ENCODE measurements around the gene TMA7. TPM values are rescaled to one million over a fixed set of nuclear protein-coding genes. Genes with fewer than 3 reads are reported as not detected.

TMA7 gene
- total and polyA plus RNA-seq, 9 of the 15 experiments (the other 6 are each of a cell fraction or from before 2014, with no cell fraction given) = 209 to 1,003 (median 486) TPM

GRCh38 chr3:48402907-48403306 is 37.1 kb upstream of the TMA7 start:
- in situ Hi-C loops (cut with MboI) (loop anchor here (5.0 kb wide), 1 partner anchor 34 kb away; no protein-coding TSS in a partner anchor), intact Hi-C loops (cut with micrococcal nuclease) (loop anchor here (5.0 to 10.0 kb wide), 3 partner anchors 102 to 208 kb away; partner anchors contain the start of gene SHISA5)
- no peaks in the 10 kb centered on the region for H3K36me3 ChIP-seq (ENCODE audit: control insufficient read depth, insufficient read depth, low read length)
- H3K4me2 ChIP-seq (ENCODE audit: insufficient read depth, low read length) = no peak overlapping the region
- H2AFZ ChIP-seq (ENCODE audit: low read depth, low read length) = no peak overlapping the region
- POLR2A ChIA-PET = no interaction called here
- no peaks in the 10 kb centered on the region for H3K9me1 ChIP-seq (ENCODE audit: control insufficient read depth, insufficient read depth, low read length)
- BruUV-seq (replicated peaks) = no TSS peak
- H3K4me3 ChIP-seq = no peak overlapping the region
- FAIRE-seq (no peak), DNase-seq (ENCODE audit: extremely low read depth in 1 of 4, low spot score in 3 of 4) (no peak), ATAC-seq (no peak)
- no peaks in the 10 kb centered on the region for H4K20me1 ChIP-seq (replicated peaks; ENCODE audit: control insufficient read depth, insufficient read depth, low read length)
- WGBS (ENCODE audit: insufficient coverage, low coverage, missing lambda C conversion rate) = 21% methylated on average over 3 of the region's 3 CpGs
- H3K9ac ChIP-seq (ENCODE audit: insufficient read depth in 1 of 2, low read depth in 2 of 2, low read length in 2 of 2) = no peak overlapping the region
- H3K9me3 ChIP-seq (replicated peaks; ENCODE audit: control insufficient read depth, insufficient read depth, low read depth, low read length) = no peaks in the 10 kb centered on the region
- H3K27ac ChIP-seq (ENCODE audit: extremely low read depth, low read depth, low read length) = no peak overlapping the region
- peaks cover 0 to 7% of the 10 kb centered on the region in 2 experiments; a peak in 1 of 5 replicates for H3K4me1 ChIP-seq (replicated peaks in 1 of 2; ENCODE audit: control insufficient read depth in 2 of 2, insufficient read depth in 2 of 2, low read length in 2 of 2)
- CTCF ChIA-PET (ENCODE audit: low intra/inter-chr PET ratio) = interaction anchor here (3.0 kb wide), 1 partner anchor 33 kb away, joined by 28 read pairs; no protein-coding TSS in a partner anchor
- H3K27me3 ChIP-seq (ENCODE audit: control insufficient read depth in 2 of 2, insufficient read depth in 2 of 2, low read length in 2 of 2) = no peaks in the 10 kb centered on the region
- no peaks in the 10 kb centered on the region for H3K79me2 ChIP-seq (ENCODE audit: control insufficient read depth, insufficient read depth, low read length)
- TF ChIP-seq POLR2H (tag; IDR thresholded peaks at IDR 0.05; ENCODE audit: low read depth) = no peak
- no peak for TF ChIP-seq ZNF318 (IDR thresholded peaks at IDR 0.05; ENCODE audit: borderline replicate concordance in 1 of 2, low read depth in 1 of 2)
- TF ChIP-seq EZH2 (IDR thresholded peaks at IDR 0.05; ENCODE audit: borderline replicate concordance, low read depth, low read length) = no peak
- TF ChIP-seq, protein P1, sequence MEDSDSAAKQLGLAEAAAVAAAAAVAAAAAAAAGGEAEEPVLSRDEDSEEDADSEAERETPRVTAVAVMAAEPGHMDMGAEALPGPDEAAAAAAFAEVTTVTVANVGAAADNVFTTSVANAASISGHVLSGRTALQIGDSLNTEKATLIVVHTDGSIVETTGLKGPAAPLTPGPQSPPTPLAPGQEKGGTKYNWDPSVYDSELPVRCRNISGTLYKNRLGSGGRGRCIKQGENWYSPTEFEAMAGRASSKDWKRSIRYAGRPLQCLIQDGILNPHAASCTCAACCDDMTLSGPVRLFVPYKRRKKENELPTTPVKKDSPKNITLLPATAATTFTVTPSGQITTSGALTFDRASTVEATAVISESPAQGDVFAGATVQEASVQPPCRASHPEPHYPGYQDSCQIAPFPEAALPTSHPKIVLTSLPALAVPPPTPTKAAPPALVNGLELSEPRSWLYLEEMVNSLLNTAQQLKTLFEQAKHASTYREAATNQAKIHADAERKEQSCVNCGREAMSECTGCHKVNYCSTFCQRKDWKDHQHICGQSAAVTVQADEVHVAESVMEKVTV (CRISPR knock-in tag; IDR thresholded peaks at IDR 0.05) = no peak
- TF ChIP-seq SFPQ (IDR thresholded peaks at IDR 0.05; ENCODE audit: low read depth, low read length) = no peak
- no peak for TF ChIP-seq ZNF253 (CRISPR knock-in tag; conservative IDR thresholded peaks at IDR 0.05)
- TF ChIP-seq HMGXB4 (CRISPR knock-in tag; IDR thresholded peaks at IDR 0.05) = no peak

Data from K562 (cell line).